Neural progenitor cell (in vitro differentiated cells): ENCODE measurements around the gene FH. TPM values are rescaled to one million over a fixed set of nuclear protein-coding genes. Genes with fewer than 3 reads are reported as not detected.

Source experiments
- DNase-seq: peaks from one replicate; pipeline ENCODE4 v3.0.0-alpha.2; 2016; ENCODE audit warnings: low spot score
- H2AFZ ChIP-seq: fragments of 200-600 bp; sonication (generic); replicated peaks from 2 replicates; pipeline ENCODE4 v1.6.1; 2016; ENCODE audit warnings: antibody characterized with exemption
- H3F3A ChIP-seq: fragments of 200-600 bp; sonication (generic); 2 replicates; pipeline ENCODE4 v1.6.1; 2016; ENCODE audit warnings: antibody characterized with exemption, low read depth
- H3K27ac ChIP-seq: fragments of 200-600 bp; sonication (generic); 2 replicates; pipeline ENCODE4 v1.5.1; 2016; ENCODE audit warnings: mild to moderate bottlenecking
- H3K27me3 ChIP-seq: fragments of 200-600 bp; sonication (generic); 2 replicates; pipeline ENCODE4 v1.6.1; 2016; ENCODE audit warnings: mild to moderate bottlenecking, moderate library complexity
- H3K36me3 ChIP-seq: fragments of 200-600 bp; sonication (generic); 2 replicates; pipeline ENCODE4 v1.5.1; 2016
- H3K4me1 ChIP-seq: fragments of 200-600 bp; sonication (generic); 2 replicates; pipeline ENCODE4 v1.6.1; 2016; ENCODE audit warnings: mixed run types
- H3K4me2 ChIP-seq: fragments of 200-600 bp; sonication (generic); 2 replicates; pipeline ENCODE4 v1.6.1; 2016
- H3K4me3 ChIP-seq: fragments of 200-600 bp; sonication (generic); 2 replicates; pipeline ENCODE4 v1.5.1; 2016
- H3K79me2 ChIP-seq: fragments of 200-600 bp; sonication (generic); 2 replicates; pipeline ENCODE4 v1.6.1; 2016; ENCODE audit warnings: low read depth
- H3K9ac ChIP-seq: fragments of 200-600 bp; sonication (generic); 2 replicates; pipeline ENCODE4 v1.6.1; 2016
- H3K9me3 ChIP-seq: fragments of 200-600 bp; sonication (generic); 2 replicates; pipeline ENCODE4 v1.5.1; 2016; ENCODE audit warnings: low read depth
- H4K20me1 ChIP-seq: fragments of 200-600 bp; sonication (generic); 2 replicates; pipeline ENCODE4 v1.6.1; 2016; ENCODE audit warnings: low read depth
- H3K27ac Mint-ChIP-seq: 3 replicates; pipeline ENCODE4 v1.8.0; 2021; ENCODE audit warnings: mixed read lengths
- H3K27me3 Mint-ChIP-seq: 2 replicates; pipeline ENCODE4 v1.8.0; 2022; ENCODE audit warnings: low read depth, mild to moderate bottlenecking, inconsistent platforms, moderate library complexity, mixed read lengths; ENCODE audit not compliant: insufficient read depth
- H3K36me3 Mint-ChIP-seq: 3 replicates; pipeline ENCODE4 v1.8.0; 2021; ENCODE audit warnings: mixed read lengths
- H3K4me1 Mint-ChIP-seq: 3 replicates; pipeline ENCODE4 v1.8.0; 2021; ENCODE audit warnings: mixed read lengths
- H3K4me3 Mint-ChIP-seq: 3 replicates; pipeline ENCODE4 v1.8.0; 2021; ENCODE audit warnings: mild to moderate bottlenecking, moderate library complexity, mixed read lengths
- H3K9me3 Mint-ChIP-seq: 3 replicates; pipeline ENCODE4 v1.8.0; 2020; ENCODE audit warnings: mixed read lengths
- EZH2 ChIP-seq: fragments of 200-600 bp; sonication (generic); IDR thresholded peaks from 2 replicates; pipeline ENCODE4 v1.6.1; 2017; ENCODE audit warnings: antibody characterized with exemption, mild to moderate bottlenecking, moderate library complexity
- EZH2phosphoT487 ChIP-seq: fragments of 200-600 bp; sonication (generic); IDR thresholded peaks from 2 replicates; pipeline ENCODE4 v1.6.1; 2017; ENCODE audit warnings: antibody characterized with exemption
- total RNA-seq: library from RNA; depleted of rRNA; stranded (reverse); fragments of >200 nt; gene quantifications from 2 replicates; pipeline ENCODE4 v1.2.3, GENCODE V29; 2015; ENCODE audit warnings: low replicate concordance
- TF ChIP-seq, protein P1 (sequence below): fragments of 200-600 bp; sonication (generic); IDR thresholded peaks from 2 replicates; pipeline ENCODE4 v1.5.1; 2017; ENCODE audit warnings: antibody characterized with exemption, mild to moderate bottlenecking

FH gene
- total RNA-seq, 1 donor from 2014 or later: 109 TPM

DNA sequence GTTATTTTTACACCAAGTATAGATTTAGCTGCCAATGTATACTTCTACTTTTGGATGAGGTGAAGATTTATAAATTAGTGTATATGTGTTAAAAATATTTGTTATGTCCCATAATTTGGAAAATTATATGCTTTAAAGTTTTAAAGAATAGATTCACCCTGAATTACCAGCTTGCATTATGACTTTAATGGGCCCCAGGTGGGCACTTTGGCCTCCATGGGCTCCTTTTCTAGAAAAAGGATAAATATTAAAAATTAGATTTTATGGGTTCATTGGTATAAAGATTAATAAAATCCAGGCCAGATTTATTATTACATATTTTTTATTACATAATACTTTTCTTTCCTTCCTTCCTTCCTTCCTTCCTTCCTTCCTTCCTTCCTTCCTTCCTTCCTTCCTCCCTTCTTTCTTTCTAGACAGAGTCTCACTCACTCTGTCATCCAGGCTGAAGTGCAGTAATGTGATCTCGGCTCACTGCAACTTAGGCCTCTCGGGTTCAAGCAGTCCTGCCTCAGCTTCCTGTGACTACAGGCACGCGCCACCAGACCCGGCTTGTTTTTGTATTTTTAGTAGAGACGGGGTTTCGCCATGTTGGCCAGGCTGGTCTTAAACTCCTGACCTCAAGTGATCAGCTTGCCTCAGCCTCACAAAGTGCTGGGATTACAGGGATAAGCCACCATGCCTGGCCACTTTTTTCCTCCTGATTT is 34.5 kb upstream of the FH start:
- no peak overlapping the region for H3K27ac ChIP-seq
- Mint-ChIP-seq H3K9me3 (no peaks in the 10 kb centered on the region), H3K4me3 (no peak overlapping the region), H3K27me3 (peaks cover 2% of the 10 kb centered on the region), H3K4me1 (peaks cover 5% of the 10 kb centered on the region), H3K36me3 (no peaks in the 10 kb centered on the region), H3K27ac (no peak overlapping the region)
- H3K4me2 ChIP-seq: no peak overlapping the region
- no peaks in the 10 kb centered on the region for H3K36me3 ChIP-seq
- no peaks in the 10 kb centered on the region for H4K20me1 ChIP-seq
- no peaks in the 10 kb centered on the region for H3K79me2 ChIP-seq
- H3K4me1 ChIP-seq: no peaks in the 10 kb centered on the region
- no peak for DNase-seq
- TF ChIP-seq EZH2phosphoT487 (no peak), EZH2 (no peak)
- TF ChIP-seq, protein P1, sequence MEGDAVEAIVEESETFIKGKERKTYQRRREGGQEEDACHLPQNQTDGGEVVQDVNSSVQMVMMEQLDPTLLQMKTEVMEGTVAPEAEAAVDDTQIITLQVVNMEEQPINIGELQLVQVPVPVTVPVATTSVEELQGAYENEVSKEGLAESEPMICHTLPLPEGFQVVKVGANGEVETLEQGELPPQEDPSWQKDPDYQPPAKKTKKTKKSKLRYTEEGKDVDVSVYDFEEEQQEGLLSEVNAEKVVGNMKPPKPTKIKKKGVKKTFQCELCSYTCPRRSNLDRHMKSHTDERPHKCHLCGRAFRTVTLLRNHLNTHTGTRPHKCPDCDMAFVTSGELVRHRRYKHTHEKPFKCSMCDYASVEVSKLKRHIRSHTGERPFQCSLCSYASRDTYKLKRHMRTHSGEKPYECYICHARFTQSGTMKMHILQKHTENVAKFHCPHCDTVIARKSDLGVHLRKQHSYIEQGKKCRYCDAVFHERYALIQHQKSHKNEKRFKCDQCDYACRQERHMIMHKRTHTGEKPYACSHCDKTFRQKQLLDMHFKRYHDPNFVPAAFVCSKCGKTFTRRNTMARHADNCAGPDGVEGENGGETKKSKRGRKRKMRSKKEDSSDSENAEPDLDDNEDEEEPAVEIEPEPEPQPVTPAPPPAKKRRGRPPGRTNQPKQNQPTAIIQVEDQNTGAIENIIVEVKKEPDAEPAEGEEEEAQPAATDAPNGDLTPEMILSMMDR: no peak
- no peaks in the 10 kb centered on the region for H3K9me3 ChIP-seq
- H3F3A ChIP-seq: no peaks in the 10 kb centered on the region
- H2AFZ ChIP-seq: no peak overlapping the region
- no peak overlapping the region for H3K9ac ChIP-seq
- H3K4me3 ChIP-seq: no peak overlapping the region
- no peaks in the 10 kb centered on the region for H3K27me3 ChIP-seq

GRCh38 chr1:241551759-241552638 is 32.4 kb upstream of the FH start:
- H2AFZ ChIP-seq: no peak overlapping the region
- no peak overlapping the region for H3K4me2 ChIP-seq
- H4K20me1 ChIP-seq: no peaks in the 10 kb centered on the region
- Mint-ChIP-seq H3K4me1 (no peaks in the 10 kb centered on the region), H3K27me3 (peaks cover 2% of the 10 kb centered on the region), H3K36me3 (no peaks in the 10 kb centered on the region), H3K9me3 (no peaks in the 10 kb centered on the region), H3K27ac (no peak overlapping the region), H3K4me3 (no peak overlapping the region)
- no peaks in the 10 kb centered on the region for H3F3A ChIP-seq
- no peak overlapping the region for H3K27ac ChIP-seq
- H3K9ac ChIP-seq: no peak overlapping the region
- no peak for TF ChIP-seq EZH2phosphoT487
- no peak overlapping the region for H3K4me3 ChIP-seq
- H3K79me2 ChIP-seq: no peaks in the 10 kb centered on the region
- no peaks in the 10 kb centered on the region for H3K4me1 ChIP-seq
- DNase-seq: no peak
- H3K9me3 ChIP-seq: no peaks in the 10 kb centered on the region
- H3K27me3 ChIP-seq: no peaks in the 10 kb centered on the region
- H3K36me3 ChIP-seq: no peaks in the 10 kb centered on the region

DNA sequence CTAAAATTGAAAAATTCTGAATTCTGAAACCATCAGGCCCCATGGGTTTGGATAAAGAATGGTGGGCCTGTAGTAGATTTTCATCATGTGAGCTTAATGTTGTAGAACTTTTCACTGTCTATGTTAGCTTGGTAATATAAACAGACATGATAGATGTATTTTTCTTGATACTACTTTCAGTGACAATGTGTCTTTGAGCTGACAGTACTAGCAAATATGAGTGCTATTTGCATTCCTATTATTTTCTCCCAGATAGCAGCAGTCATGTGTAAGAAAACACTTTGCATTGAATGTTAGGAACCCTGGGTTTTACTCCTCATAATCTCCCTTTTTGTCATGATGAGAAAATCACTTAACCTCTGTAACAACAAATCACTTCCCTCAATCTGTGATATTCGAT is 30.8 kb upstream of the FH start:
- TF ChIP-seq EZH2 (no peak), EZH2phosphoT487 (no peak)
- TF ChIP-seq, protein P1: no peak
- no peaks in the 10 kb centered on the region for H3K9me3 Mint-ChIP-seq

More for the DNA sequence above, 30.8 kb upstream of the FH start:
- H4K20me1 ChIP-seq: no peaks in the 10 kb centered on the region
- no peak overlapping the region for H3K27ac ChIP-seq
- no peaks in the 10 kb centered on the region for H3K4me1 ChIP-seq
- H2AFZ ChIP-seq: no peak overlapping the region
- H3K27ac Mint-ChIP-seq: no peak overlapping the region
- no peaks in the 10 kb centered on the region for H3K36me3 Mint-ChIP-seq
- H3K4me2 ChIP-seq: no peak overlapping the region
- H3F3A ChIP-seq: no peaks in the 10 kb centered on the region
- no peaks in the 10 kb centered on the region for H3K9me3 ChIP-seq
- no peak overlapping the region for H3K4me3 ChIP-seq
- no peaks in the 10 kb centered on the region for H3K36me3 ChIP-seq
- H3K79me2 ChIP-seq: no peaks in the 10 kb centered on the region
- no peak for DNase-seq
- H3K4me1 Mint-ChIP-seq: no peaks in the 10 kb centered on the region
- no peak overlapping the region for H3K9ac ChIP-seq
- H3K27me3 ChIP-seq: no peaks in the 10 kb centered on the region
- H3K27me3 Mint-ChIP-seq: peaks cover 2% of the 10 kb centered on the region
- H3K4me3 Mint-ChIP-seq: no peak overlapping the region
